NT2/D1 (cell line): ENCODE data around the gene ARRB1.

Experiments used
- SUZ12 ChIP-seq: IDR thresholded peaks from 2 replicates; pipeline ENCODE4 v1.6.1; 2011; ENCODE audit not compliant: insufficient read length, insufficient read depth; ENCODE audit errors: extremely low read depth
- YY1 ChIP-seq: IDR thresholded peaks from 2 replicates; pipeline ENCODE4 v1.6.1; 2011; ENCODE audit not compliant: insufficient read length, insufficient read depth
- ZNF274 ChIP-seq: IDR thresholded peaks from 2 replicates; pipeline ENCODE4 v1.6.1; 2011; ENCODE audit warnings: mild to moderate bottlenecking, low read depth, low read length

DNA sequence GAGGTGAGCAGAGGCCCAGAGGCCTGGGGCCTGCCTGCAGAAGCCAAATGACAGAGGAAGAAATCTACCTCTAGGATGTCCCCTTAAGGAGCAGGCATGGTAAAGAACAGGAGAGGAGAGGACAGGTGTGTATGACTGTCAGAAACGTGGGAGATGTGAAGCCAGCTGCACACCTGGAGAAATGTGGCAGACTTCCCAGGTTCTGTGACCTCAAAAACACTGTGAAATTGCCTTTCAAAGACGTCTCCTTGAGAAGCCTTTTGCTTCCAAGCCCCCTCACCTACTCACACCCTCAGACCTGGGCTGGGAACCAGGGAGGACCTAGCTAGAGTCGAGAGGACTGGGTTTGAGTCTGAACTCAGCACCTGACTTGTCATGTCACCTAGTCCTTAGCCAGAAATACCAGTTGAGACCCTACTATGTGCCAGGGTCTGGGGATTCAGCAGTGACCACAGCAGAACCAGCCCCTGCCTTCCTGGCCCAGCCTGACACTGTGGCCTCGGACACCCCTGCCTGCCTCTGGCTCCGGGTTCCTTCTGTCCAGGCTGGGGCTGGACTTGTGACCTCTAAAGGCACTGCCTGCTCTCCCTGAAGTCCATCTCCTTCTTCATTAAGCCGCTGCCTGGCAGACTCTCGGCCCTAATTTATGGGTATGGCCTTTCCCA is 105.3 kb downstream of the ARRB1 start:
- TF ChIP-seq ZNF274 (no peak), SUZ12 (no peak), YY1 (no peak)
